ENCODE measurements around the gene OR10D3. TPM values are rescaled to one million over a fixed set of nuclear protein-coding genes. Genes with fewer than 3 reads are reported as not detected.
A peak's percentile ranks its signal among the peaks of the same experiment; 100 is the strongest.
"Not testable (repeated sequence)": the region's sequence is repeated elsewhere in the genome, so short reads cannot be mapped to it uniquely, and the experiment has no call there.

OR10D3 gene
- total RNA-seq, 1 donor from 2014 or later = not detected

DNA sequence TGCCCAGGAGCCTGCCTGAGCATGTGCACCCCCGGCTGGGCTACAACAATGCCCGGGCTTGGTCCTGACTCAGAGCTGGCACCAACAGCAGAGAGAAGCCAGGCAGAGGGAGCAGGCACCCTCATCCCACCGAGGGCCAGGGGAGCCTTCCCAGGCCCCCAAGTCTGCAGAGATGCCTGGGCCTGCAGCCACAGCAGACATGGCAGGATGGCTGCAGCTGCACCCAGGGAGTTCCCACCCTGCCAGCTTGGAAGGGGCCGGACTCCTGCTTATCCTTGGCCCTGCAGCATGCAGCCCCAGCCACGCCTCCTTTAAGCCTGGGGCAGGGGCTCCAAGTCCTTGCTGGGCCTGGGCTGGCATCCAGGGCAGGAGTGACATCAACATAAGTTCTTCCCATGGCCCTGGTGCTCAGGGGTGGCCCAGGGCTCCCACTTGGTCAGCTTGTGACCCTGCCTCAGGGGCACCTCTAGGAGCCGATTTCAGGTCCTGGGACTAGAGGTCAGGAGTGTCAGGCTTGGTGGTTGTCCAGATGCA lies 26.7 kb downstream of the OR10D3 start:
- DNase-seq (ENCODE audit: low read depth) (no peak), FAIRE-seq (no peak)
- no peaks in the 10 kb centered on the region for H3K36me3 ChIP-seq (ENCODE audit: control insufficient read depth, insufficient read depth, low read length)
- H3K27me3 ChIP-seq (ENCODE audit: control insufficient read depth, insufficient read depth, low read length) = no peaks in the 10 kb centered on the region
- H3K4me3 ChIP-seq (ENCODE audit: low read depth, low read length) = no peak overlapping the region
- TF ChIP-seq, protein P1, sequence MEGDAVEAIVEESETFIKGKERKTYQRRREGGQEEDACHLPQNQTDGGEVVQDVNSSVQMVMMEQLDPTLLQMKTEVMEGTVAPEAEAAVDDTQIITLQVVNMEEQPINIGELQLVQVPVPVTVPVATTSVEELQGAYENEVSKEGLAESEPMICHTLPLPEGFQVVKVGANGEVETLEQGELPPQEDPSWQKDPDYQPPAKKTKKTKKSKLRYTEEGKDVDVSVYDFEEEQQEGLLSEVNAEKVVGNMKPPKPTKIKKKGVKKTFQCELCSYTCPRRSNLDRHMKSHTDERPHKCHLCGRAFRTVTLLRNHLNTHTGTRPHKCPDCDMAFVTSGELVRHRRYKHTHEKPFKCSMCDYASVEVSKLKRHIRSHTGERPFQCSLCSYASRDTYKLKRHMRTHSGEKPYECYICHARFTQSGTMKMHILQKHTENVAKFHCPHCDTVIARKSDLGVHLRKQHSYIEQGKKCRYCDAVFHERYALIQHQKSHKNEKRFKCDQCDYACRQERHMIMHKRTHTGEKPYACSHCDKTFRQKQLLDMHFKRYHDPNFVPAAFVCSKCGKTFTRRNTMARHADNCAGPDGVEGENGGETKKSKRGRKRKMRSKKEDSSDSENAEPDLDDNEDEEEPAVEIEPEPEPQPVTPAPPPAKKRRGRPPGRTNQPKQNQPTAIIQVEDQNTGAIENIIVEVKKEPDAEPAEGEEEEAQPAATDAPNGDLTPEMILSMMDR (IDR thresholded peaks at IDR 0.05; ENCODE audit: insufficient read depth, low read length, severe bottlenecking) = no peak

DNA sequence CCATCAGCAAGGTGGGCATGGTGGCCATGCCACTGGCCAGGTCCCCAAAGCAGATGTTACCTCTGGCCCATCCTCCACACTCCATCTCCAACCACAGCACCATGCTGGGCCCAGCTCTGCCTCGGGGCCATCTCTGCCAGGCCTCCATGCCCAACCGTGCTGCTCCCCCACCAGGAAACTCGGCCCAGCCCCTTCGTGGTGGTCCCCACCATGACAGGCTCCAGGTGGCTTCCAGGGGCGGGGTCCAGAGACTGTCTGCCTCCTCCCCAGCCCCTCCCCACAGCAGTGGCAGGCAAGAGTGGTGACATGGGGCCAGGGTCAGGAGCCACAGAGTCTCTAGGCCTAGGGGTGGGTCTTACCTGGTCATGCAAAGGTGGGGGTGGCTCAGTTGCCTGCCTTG lies 27.3 kb downstream of the OR10D3 start:
- TF ChIP-seq, protein P1 (IDR thresholded peaks at IDR 0.05; ENCODE audit: insufficient read depth, low read length, severe bottlenecking) = no peak
- DNase-seq (ENCODE audit: low read depth) (no peak), FAIRE-seq (no peak)
- H3K36me3 ChIP-seq (ENCODE audit: control insufficient read depth, insufficient read depth, low read length) = no peaks in the 10 kb centered on the region
- no peak overlapping the region for H3K4me3 ChIP-seq (ENCODE audit: low read depth, low read length)
- no peaks in the 10 kb centered on the region for H3K27me3 ChIP-seq (ENCODE audit: control insufficient read depth, insufficient read depth, low read length)

DNA sequence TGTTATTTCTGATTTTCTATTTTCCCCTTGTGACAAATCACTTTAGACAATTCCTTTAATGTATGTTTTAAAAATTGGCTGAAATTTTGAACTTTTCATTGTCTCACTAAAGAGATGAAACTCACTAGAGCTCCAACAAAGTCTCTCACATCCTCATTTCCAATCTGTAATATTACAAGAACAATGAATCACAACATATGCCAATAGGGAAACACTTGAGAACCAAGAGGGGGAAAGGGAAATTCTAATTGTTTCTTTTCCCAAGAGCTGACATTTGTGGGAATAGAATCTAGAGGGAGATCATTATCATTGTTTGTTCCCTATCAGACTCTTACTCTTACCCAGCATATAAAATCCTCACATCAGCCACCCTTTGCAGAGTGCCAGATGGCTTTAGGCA lies 28.2 kb downstream of the OR10D3 start:
- Histone ChIP-seq H3K27me3 (ENCODE audit: control insufficient read depth, insufficient read depth, low read length) (no peaks in the 10 kb centered on the region), H3K36me3 (ENCODE audit: control insufficient read depth, insufficient read depth, low read length) (no peaks in the 10 kb centered on the region), H3K4me3 (ENCODE audit: low read depth, low read length) (no peak overlapping the region)
- FAIRE-seq (no peak), DNase-seq (ENCODE audit: low read depth) (no peak)
- TF ChIP-seq, protein P1 (IDR thresholded peaks at IDR 0.05; ENCODE audit: insufficient read depth, low read length, severe bottlenecking) = no peak

DNA sequence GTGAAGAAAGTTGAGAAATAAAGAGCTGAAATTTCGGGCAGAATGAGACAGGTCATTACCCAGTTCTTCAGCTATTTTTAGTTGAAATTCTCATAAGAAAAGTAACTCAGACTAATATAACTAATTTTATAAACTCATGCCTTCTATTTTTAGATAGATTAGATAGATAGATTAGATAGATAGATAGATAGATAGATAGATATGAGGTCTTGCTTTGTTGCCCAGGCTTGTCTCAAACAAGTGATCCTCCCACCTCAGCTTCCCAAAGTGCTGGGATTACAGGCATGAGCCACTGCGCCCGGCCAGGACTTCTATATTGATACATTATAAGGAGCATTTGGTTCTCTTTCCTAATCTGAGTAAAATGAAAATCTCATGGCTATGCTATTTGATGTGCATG lies 30.9 kb downstream of the OR10D3 start:
- TF ChIP-seq, protein P1 (IDR thresholded peaks at IDR 0.05; ENCODE audit: insufficient read depth, low read length, severe bottlenecking) = no peak
- Histone ChIP-seq H3K27me3 (ENCODE audit: control insufficient read depth, insufficient read depth, low read length) (no peaks in the 10 kb centered on the region), H3K36me3 (ENCODE audit: control insufficient read depth, insufficient read depth, low read length) (no peaks in the 10 kb centered on the region), H3K4me3 (ENCODE audit: low read depth, low read length) (no peak overlapping the region)
- DNase-seq (ENCODE audit: low read depth) (no peak), FAIRE-seq (no peak)

DNA sequence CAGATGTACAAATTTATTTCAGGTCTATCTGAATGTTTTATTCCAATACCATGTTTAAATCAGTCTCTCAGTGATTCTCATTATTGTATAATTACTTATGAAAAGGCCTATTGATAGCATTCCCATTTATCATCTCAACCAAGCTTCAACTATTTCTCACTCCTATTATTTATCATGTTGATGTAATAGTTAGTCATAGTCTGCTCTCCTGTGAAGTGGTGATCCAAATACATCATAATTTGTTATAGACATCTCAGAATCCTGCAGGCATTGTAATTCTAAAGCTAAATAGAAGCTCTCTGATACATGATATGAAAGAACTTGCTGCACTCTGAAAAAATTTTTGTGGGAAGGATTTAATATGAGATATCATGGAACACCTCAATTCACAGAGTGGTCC lies 36.0 kb downstream of the OR10D3 start:
- DNase-seq (ENCODE audit: low read depth) = peak; percentile 84
- H3K36me3 ChIP-seq (ENCODE audit: control insufficient read depth, insufficient read depth, low read length) = no peaks in the 10 kb centered on the region
- H3K27me3 ChIP-seq (ENCODE audit: control insufficient read depth, insufficient read depth, low read length) = no peaks in the 10 kb centered on the region
- FAIRE-seq = no peak
- TF ChIP-seq, protein P1 (IDR thresholded peaks at IDR 0.05; ENCODE audit: insufficient read depth, low read length, severe bottlenecking) = no peak
- H3K4me3 ChIP-seq (ENCODE audit: low read depth, low read length) = no peak overlapping the region

DNA sequence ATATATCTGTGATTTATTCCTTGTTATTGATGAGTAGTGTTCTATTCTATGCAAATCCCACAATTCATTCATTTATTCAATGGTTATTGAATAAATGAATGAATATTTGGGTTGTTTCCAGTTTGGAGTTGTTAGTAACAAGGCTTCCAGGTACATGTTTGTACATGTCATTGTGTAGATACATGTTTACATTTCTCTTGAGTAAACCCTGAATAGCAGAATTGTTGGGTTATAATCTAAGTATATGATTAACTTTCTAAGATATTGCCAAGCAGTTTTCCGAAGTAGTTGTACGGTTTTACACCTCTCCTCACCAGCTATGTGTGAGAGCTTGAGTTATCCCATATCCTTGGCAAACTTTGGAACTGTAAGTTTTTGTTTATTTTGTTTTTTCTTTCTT lies 39.3 kb downstream of the OR10D3 start:
- DNase-seq (ENCODE audit: low read depth) (peak; percentile 86), FAIRE-seq (no peak)
- no peaks in the 10 kb centered on the region for H3K36me3 ChIP-seq (ENCODE audit: control insufficient read depth, insufficient read depth, low read length)
- no peak overlapping the region for H3K4me3 ChIP-seq (ENCODE audit: low read depth, low read length)
- TF ChIP-seq, protein P1 (IDR thresholded peaks at IDR 0.05; ENCODE audit: insufficient read depth, low read length, severe bottlenecking) = no peak
- H3K27me3 ChIP-seq (ENCODE audit: control insufficient read depth, insufficient read depth, low read length) = no peaks in the 10 kb centered on the region

DNA sequence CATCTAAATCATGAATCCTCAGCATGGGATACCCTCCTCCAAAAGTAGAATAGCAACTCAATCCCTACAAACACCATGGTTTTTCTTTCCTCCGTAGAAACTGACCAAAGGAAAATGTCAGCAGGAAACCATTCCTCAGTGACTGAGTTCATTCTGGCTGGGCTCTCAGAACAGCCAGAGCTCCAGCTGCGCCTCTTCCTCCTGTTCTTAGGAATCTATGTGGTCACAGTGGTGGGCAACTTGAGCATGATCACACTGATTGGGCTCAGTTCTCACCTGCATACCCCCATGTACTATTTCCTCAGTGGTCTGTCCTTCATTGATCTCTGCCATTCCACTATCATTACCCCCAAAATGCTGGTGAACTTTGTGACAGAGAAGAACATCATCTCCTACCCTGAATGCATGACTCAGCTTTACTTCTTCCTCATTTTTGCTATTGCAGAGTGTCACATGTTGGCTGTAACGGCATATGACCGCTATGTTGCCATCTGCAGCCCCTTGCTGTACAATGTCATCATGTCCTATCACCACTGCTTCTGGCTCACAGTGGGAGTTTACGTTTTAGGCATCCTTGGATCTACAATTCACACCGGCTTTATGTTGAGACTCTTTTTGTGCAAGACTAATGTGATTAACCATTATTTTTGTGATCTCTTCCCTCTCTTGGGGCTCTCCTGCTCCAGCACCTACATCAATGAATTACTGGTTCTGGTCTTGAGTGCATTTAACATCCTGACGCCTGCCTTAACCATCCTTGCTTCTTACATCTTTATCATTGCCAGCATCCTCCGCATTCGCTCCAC lies 41.7 kb downstream of the OR10D3 start:
- DNase-seq (ENCODE audit: low read depth); H3K27me3 ChIP-seq (ENCODE audit: control insufficient read depth, insufficient read depth, low read length); H3K4me3 ChIP-seq (ENCODE audit: low read depth, low read length); H3K36me3 ChIP-seq (ENCODE audit: control insufficient read depth, insufficient read depth, low read length): not testable (repeated sequence)
- peak; percentile 58 for FAIRE-seq

Data from bronchial epithelial cell (primary cell).